ENCODE results near the gene USP27X.

DNA sequence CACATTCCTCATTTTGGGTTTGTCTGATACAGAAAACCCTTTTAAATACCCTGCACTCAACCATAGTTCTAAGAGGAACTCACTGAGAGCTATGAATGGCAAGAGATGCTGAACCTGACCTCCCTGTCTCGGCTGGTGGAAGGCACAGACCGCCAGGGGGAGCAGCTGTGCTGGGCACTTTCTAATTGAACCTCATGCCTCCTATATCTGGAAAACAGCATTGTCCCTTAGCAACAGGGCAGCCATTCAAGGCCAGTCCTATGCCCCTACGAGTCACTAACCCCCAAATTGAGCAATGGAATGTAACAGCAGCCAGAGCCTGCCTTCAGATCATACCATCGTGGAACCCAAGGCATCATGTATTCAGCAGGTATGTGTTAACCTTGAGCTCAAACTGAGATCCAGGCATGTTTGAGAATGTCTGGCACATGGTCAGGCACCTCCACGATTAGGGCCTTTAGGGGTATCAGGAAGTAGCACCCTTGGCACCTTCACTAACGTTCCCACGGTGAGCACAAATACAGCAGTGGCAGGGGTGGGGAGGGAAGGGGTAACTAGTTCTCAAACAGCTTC lies 5.1 kb downstream of the USP27X start:
- TF ChIP-seq, protein P1, sequence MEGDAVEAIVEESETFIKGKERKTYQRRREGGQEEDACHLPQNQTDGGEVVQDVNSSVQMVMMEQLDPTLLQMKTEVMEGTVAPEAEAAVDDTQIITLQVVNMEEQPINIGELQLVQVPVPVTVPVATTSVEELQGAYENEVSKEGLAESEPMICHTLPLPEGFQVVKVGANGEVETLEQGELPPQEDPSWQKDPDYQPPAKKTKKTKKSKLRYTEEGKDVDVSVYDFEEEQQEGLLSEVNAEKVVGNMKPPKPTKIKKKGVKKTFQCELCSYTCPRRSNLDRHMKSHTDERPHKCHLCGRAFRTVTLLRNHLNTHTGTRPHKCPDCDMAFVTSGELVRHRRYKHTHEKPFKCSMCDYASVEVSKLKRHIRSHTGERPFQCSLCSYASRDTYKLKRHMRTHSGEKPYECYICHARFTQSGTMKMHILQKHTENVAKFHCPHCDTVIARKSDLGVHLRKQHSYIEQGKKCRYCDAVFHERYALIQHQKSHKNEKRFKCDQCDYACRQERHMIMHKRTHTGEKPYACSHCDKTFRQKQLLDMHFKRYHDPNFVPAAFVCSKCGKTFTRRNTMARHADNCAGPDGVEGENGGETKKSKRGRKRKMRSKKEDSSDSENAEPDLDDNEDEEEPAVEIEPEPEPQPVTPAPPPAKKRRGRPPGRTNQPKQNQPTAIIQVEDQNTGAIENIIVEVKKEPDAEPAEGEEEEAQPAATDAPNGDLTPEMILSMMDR (IDR thresholded peaks at IDR 0.05), result peak; percentile 47 to 75 (median 57)
- no peak for TF ChIP-seq POLR2A (IDR thresholded peaks at IDR 0.05)

Measured in tibial nerve (tissue), 3 donors.